Rectal smooth muscle tissue (tissue), 1 donor: ENCODE results near the gene VWA3A.
A peak's percentile ranks its signal among the peaks of the same experiment; 100 is the strongest.

Source experiments
- H3K27ac ChIP-seq: one replicate; pipeline ENCODE4 v1.7.0; 2013; ENCODE audit warnings: low read depth, low read length, inconsistent platforms
- H3K27me3 ChIP-seq: one replicate; pipeline ENCODE4 v1.7.0; 2013; ENCODE audit warnings: low read length; ENCODE audit not compliant: control insufficient read depth, insufficient read depth
- H3K36me3 ChIP-seq: one replicate; pipeline ENCODE4 v1.7.0; 2013; ENCODE audit warnings: low read length; ENCODE audit not compliant: control insufficient read depth, insufficient read depth
- H3K4me1 ChIP-seq: one replicate; pipeline ENCODE4 v1.7.0; 2013; ENCODE audit warnings: low read length; ENCODE audit not compliant: control insufficient read depth, insufficient read depth
- H3K4me3 ChIP-seq: one replicate; pipeline ENCODE4 v1.7.0; 2013; ENCODE audit warnings: low read length
- H3K9ac ChIP-seq: one replicate; pipeline ENCODE4 v1.7.0; 2013; ENCODE audit warnings: low read length

VWA3A gene

DNA sequence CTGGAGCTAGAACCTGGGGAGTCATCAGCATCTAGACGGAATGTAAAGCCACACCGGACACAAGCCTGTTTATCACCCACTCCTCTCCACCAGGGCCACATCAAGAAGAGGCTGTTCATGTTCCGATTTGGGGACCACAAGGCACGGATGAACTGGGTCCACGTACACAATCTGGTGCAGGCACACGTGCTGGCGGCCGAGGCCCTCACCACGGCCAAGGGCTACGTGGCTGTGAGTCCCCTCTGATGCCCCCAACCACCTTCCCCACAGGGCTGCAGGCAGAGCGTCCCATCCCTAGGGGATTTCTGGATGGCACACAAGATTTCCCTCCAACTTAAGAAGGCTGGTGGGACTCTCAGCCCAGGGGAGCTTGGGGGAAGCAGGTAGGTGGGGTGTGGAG lies 89.1 kb downstream of the VWA3A start:
- H3K36me3 ChIP-seq, result no peaks in the 10 kb centered on the region
- H3K4me3 ChIP-seq, result no peak overlapping the region
- H3K27me3 ChIP-seq, result no peaks in the 10 kb centered on the region
- H3K4me1 ChIP-seq, result no peaks in the 10 kb centered on the region
- no peak overlapping the region for H3K9ac ChIP-seq
- H3K27ac ChIP-seq, result no peak overlapping the region

DNA sequence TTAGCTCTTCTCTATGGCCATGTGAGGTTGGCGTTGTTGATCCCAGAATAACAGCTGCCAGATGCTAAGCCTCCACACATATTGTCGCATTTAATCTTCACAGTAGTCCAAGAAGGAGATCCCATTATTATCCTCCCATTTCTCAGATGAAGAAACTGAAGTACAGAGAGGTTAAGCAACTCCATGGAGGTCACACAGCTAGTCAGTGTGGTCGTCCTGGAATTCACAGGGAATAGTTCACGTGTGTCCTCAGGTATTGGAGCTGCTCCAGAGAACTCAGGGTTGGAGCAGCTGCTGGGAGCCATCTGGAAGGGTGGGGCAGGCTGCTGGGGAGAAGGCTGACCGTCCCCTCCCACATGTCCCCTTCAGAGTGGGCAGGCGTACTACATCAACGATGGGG lies 89.5 kb downstream of the VWA3A start:
- Histone ChIP-seq H3K27me3 (no peaks in the 10 kb centered on the region), H3K4me1 (no peaks in the 10 kb centered on the region), H3K4me3 (no peak overlapping the region), H3K27ac (no peak overlapping the region), H3K36me3 (no peaks in the 10 kb centered on the region), H3K9ac (no peak overlapping the region)

DNA sequence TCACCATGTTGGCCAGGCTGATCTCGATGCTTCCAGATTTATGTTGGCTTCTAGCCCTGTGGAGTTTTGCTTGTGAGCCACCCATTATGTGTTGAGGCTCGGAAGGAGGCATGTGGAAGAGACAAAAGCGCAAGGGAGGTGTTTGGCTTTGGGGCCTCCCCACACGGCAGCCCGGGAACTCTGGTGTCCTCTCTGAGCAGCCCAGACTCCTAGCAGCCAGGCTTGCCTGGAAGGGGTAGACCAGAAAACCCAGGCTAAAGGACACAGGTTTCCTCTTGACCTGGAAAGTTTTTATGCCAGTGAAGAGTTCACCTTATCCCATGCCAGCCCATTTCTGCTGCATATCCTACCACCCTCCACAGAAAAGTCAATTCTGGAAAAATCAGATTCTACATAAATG lies 91.0 kb downstream of the VWA3A start:
- H3K27me3 ChIP-seq, result no peaks in the 10 kb centered on the region
- no peaks in the 10 kb centered on the region for H3K4me1 ChIP-seq
- no peak overlapping the region for H3K9ac ChIP-seq
- no peak overlapping the region for H3K4me3 ChIP-seq
- no peaks in the 10 kb centered on the region for H3K36me3 ChIP-seq
- no peak overlapping the region for H3K27ac ChIP-seq

DNA sequence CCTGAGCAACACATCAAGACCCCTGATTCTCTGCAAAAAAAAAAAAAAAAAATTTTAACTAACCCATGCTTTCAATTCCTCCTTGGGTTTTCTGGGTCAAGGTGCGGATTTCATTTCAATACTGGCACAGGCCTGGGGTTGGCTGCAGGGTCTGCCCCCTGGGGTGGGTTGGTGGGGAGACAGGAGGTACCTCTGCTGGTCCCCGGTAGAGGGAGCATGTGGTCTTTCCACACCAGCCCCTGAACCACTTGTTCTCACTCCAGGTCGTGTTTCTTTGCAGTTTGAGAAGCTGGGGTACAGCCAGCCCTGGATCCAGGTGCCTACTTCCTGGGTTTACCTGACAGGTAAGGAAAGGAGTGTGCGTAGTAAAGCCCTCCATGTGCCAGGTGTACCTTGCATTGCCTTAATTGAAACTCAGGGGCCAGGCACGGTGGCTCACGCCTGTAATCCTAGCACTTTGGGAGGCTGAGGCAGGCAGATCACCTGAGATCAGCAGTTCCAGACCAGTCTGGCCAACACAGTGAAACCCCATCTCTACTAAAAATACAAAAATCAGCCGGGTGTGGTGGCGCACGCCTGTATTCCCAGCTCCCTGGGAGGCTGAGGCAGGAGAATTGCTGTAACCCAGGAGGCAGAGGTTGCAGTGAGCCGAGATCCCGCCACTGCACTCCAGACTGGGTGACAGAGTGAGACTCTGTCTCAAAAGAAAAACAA lies 91.7 kb downstream of the VWA3A start:
- Histone ChIP-seq H3K27me3 (no peaks in the 10 kb centered on the region), H3K27ac (no peak overlapping the region), H3K4me3 (no peak overlapping the region), H3K9ac (no peak overlapping the region), H3K36me3 (no peaks in the 10 kb centered on the region), H3K4me1 (no peaks in the 10 kb centered on the region)

DNA sequence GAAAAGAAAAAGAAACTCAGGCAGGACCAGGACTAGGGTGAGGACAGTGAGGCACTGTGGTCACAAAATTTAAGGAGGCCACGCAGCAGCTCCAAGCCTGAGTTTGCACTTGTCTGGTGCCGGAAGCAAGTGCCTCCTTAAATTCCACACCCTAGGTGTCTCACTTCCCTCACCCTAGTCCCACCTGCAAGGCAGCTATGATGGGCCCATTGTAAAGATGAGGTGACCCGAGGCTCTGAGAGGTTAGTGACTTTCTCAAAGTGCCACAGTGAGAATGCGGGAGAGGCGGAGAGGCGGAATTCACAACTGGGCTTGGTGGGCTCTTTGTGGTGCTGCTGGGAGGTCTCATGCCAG lies 92.3 kb downstream of the VWA3A start:
- no peak overlapping the region for H3K9ac ChIP-seq
- no peaks in the 10 kb centered on the region for H3K36me3 ChIP-seq
- no peaks in the 10 kb centered on the region for H3K27me3 ChIP-seq

DNA sequence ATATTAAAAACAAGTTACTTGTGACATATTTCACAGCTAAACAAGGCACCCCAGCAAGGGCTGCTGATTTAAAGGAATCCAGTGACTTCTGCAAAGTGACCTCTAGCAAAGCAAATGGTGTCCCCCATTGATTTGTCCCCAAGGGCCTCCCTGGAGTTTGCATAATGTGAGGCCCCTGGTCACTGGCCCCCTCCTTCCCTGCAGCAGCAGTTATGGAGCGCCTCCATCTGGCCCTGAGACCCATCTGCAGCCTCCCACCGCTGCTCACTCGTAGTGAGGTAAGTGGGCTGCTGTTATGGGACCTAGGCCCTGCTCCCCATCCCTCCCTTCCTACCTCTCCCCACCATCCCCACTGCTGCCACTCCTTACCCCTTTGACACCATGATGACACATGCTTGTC lies 94.2 kb downstream of the VWA3A start:
- no peak overlapping the region for H3K4me3 ChIP-seq
- H3K27me3 ChIP-seq, result no peaks in the 10 kb centered on the region
- H3K36me3 ChIP-seq, result no peaks in the 10 kb centered on the region
- H3K9ac ChIP-seq, result no peak overlapping the region
- H3K4me1 ChIP-seq, result peaks cover 5% of the 10 kb centered on the region
- H3K27ac ChIP-seq, result no peak overlapping the region

More for the DNA sequence above, 92.3 kb downstream of the VWA3A start:
- Histone ChIP-seq H3K4me1 (peaks cover 3% of the 10 kb centered on the region), H3K27ac (no peak overlapping the region), H3K4me3 (no peak overlapping the region)

DNA sequence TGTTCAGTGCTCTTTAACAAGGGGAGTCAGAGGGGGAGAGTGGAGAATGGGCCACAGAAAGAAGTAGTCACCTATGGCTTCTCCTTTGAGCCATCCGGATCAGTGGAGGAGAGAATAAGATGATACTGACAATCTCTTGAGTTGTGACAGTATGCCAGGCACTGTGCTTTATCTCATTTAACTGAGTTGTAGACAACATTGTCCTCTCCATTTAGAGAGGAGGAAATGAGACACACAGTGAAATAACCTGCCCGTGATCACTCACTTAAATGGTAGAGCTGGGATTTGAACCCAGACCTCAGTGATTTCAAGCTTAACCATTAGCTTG lies 95.9 kb downstream of the VWA3A start:
- no peak overlapping the region for H3K4me3 ChIP-seq
- no peaks in the 10 kb centered on the region for H3K36me3 ChIP-seq
- no peak overlapping the region for H3K9ac ChIP-seq
- H3K27me3 ChIP-seq, result no peaks in the 10 kb centered on the region
- H3K27ac ChIP-seq, result no peak overlapping the region
- H3K4me1 ChIP-seq, result peaks cover 14% of the 10 kb centered on the region

DNA sequence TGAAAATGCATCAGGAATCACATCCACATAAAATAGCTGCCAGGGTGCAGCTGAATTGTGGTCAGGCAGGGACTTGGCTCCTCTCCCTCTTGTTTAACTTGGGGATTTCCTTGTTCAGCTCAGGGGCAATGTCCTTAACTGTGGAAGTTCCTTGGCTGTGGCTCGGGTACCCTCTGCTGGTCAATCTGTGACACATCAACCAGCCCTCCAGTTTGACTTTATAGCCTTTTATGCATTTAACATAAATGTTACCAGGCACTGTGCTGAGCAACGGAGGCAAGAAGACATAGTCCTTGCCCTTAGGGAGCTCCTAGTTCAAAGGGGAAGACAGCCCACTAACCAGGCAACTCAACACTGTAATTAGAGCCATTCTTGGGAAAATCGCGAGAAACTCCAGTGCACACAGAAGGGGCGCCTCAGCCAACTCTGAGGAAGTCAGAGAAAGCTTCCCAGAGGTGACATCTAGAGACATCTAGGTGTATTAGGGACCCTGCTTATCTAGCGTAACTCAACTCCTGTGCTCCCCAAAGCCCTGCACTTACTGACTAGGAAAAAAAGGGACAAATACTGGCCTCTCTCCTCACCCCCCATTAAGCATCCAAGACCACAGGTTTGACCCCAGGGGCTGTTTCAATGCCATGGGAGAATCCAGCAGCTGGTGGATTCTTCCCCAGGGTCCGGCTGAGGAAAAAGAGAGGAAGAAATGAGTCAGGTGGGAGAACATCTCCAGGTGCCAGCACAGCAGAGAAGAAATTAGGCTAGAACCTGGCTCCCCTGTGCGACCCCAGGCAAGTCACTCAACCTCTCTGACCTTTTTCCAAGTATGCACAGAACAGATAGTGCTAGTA lies 96.5 kb downstream of the VWA3A start:
- peaks cover 14% of the 10 kb centered on the region for H3K4me1 ChIP-seq
- H3K9ac ChIP-seq, result no peak overlapping the region
- no peaks in the 10 kb centered on the region for H3K36me3 ChIP-seq
- H3K4me3 ChIP-seq, result peak overlapping the region; percentile 80
- no peak overlapping the region for H3K27ac ChIP-seq
- no peaks in the 10 kb centered on the region for H3K27me3 ChIP-seq

DNA sequence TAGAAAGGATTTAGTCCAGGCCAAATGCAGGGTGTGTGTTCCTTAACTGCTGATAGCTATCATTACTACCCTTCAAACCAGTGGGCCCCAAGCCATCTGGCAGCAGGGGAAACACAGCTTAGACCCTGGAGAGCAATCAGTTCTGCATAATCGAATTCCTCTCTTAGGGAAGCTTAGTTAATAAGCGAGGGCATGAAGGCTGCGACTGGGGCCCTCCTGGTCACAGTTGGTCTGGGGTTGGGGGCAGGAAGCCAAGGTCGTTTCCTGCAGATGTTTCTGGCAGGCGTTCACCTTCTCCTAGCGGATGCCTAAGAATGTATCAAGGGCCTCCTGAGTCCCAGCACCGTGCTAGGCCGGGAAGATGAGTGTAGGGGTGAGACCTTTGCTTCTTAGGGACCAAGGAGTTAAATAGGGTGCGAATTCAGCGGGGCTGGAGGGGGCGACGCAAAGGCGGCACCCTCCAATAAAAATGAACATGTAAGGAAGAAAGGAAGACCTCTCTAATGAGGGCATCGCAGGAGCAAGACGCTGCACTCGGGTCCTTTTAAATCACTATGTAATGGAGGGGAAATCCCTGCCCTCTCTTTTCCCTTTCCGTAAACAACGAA lies 97.2 kb downstream of the VWA3A start:
- H3K9ac ChIP-seq, result no peak overlapping the region
- peaks cover 14% of the 10 kb centered on the region for H3K4me1 ChIP-seq
- H3K27ac ChIP-seq, result peak overlapping the region; percentile 84

DNA sequence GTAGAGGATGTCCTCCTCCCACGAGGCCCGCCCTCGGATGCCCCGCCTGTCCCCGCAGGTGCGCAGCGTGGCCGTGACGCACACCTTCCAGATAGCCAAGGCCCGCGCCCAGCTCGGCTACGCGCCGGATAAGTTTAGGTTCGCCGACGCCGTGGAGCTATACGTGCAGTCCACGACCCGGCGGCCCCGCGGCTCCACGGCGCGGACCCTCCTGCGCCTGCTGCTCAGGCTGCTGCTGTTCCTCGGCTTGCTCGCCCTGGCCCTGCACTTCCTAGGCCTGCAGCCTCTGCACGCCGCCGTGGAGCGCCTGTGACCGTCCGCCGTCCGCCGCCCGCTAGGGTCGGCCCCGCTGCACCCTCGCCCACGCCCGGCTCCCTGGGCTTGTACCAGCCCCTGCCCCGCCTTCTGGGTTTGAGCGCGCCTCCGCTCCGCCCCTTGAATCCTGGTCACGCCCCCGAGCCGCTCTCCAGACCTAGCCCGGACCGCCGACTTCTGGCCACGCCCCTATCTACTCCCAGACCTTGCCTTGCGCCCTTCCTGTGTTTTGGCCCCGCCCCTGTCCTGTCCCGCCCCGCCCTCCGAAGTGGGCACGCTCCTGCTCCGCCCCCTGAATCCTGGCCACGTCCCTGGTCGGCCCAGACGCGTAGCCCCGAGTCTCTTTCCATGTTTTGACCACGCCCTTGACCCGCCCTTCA lies 97.9 kb downstream of the VWA3A start:
- H3K36me3 ChIP-seq, result no peaks in the 10 kb centered on the region
- H3K4me3 ChIP-seq, result peak overlapping the region; percentile 80
- no peaks in the 10 kb centered on the region for H3K27me3 ChIP-seq
- H3K27ac ChIP-seq, result peak overlapping the region; percentile 84
- peaks cover 15% of the 10 kb centered on the region for H3K4me1 ChIP-seq
- no peak overlapping the region for H3K9ac ChIP-seq

More for the DNA sequence above, 97.2 kb downstream of the VWA3A start:
- Histone ChIP-seq H3K36me3 (no peaks in the 10 kb centered on the region), H3K27me3 (no peaks in the 10 kb centered on the region), H3K4me3 (peak overlapping the region; percentile 80)

DNA sequence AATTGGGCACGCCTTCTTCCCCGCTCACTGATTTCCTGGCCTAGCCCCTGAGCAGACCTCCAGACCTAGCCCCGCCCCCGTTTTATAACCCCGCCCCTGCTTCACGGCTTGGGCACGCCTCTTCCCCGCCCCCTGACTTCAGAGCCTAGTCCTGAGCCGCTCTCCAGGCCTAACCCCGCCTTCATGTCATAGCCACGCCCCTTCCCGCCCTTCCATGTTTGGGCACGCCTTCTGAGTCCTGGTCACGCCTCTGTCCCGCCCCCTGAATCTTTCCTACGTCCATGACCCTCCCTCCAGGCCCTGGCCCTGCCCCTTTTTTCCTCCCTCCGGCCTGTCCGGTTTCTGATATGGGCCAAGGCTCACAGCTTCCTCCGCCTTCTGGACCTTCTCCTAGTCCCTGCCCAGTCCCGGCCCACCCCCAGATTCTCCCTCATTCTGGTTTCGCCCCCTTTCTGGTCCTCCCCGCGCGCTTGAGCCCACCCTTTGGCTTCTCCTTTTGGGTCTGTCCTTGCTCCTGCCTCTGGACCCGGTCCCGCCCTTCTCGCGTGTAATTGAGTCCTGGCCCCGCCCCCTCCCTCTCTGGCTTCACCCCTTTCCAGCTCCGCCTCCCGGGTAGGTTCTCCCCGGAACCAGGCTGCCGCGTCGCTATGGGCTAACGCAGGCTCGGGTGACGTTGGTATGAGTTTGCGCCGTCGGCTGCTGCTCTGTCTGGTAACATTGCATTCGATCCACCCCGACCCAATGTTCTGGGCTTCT lies 98.6 kb downstream of the VWA3A start:
- no peaks in the 10 kb centered on the region for H3K27me3 ChIP-seq
- H3K27ac ChIP-seq, result peak overlapping the region; percentile 96
- peaks cover 19% of the 10 kb centered on the region for H3K4me1 ChIP-seq
- peak overlapping the region; percentile 80 for H3K9ac ChIP-seq
- peak overlapping the region; percentile 82 for H3K4me3 ChIP-seq
- no peaks in the 10 kb centered on the region for H3K36me3 ChIP-seq
